Loucy (cell line): ENCODE measurements around the gene TMEM18.

Experiments
- H2AFZ ChIP-seq: fragments of 200-600 bp; sonication (generic); 2 replicates; pipeline ENCODE4 v1.6.0; 2016; ENCODE audit warnings: antibody characterized with exemption, mild to moderate bottlenecking, low read length, moderate library complexity
- H3F3A ChIP-seq: fragments of 200-600 bp; 2 replicates; pipeline ENCODE4 v1.6.0; 2016; ENCODE audit warnings: antibody characterized with exemption, low read depth, mild to moderate bottlenecking
- H3K27me3 ChIP-seq: fragments of 200-600 bp; sonication (generic); 2 replicates; pipeline ENCODE4 v1.6.1; 2014; ENCODE audit warnings: low read length, mild to moderate bottlenecking; ENCODE audit not compliant: insufficient read depth, poor library complexity, severe bottlenecking
- H3K36me3 ChIP-seq: fragments of 200-600 bp; sonication (generic); 2 replicates; pipeline ENCODE4 v1.6.1; 2016; ENCODE audit warnings: low read length; ENCODE audit not compliant: insufficient read depth
- H3K4me1 ChIP-seq: fragments of 200-600 bp; sonication (generic); 2 replicates; pipeline ENCODE4 v1.5.1; 2014; ENCODE audit warnings: low read length, mild to moderate bottlenecking; ENCODE audit not compliant: insufficient read depth, poor library complexity, severe bottlenecking
- H3K4me2 ChIP-seq: fragments of 200-600 bp; sonication (generic); 2 replicates; pipeline ENCODE4 v1.6.0; 2014; ENCODE audit warnings: antibody characterized with exemption, low read length, low read depth, mild to moderate bottlenecking; ENCODE audit not compliant: poor library complexity, severe bottlenecking
- H3K4me3 ChIP-seq: fragments of 200-600 bp; sonication (generic); 2 replicates; pipeline ENCODE4 v1.5.1; 2014; ENCODE audit warnings: low read length, mild to moderate bottlenecking, mixed read lengths; ENCODE audit not compliant: poor library complexity, severe bottlenecking
- H3K79me2 ChIP-seq: fragments of 200-600 bp; sonication (generic); 2 replicates; pipeline ENCODE4 v1.6.1; 2014; ENCODE audit warnings: low read length; ENCODE audit not compliant: insufficient read depth
- H3K9ac ChIP-seq: fragments of 200-600 bp; sonication (generic); 2 replicates; pipeline ENCODE4 v1.6.0; 2014; ENCODE audit warnings: mild to moderate bottlenecking, low read depth, low read length, moderate library complexity; ENCODE audit not compliant: poor library complexity, severe bottlenecking
- H3K9me2 ChIP-seq: fragments of 200-600 bp; sonication (generic); replicated peaks from 2 replicates; pipeline ENCODE4 v1.6.1; 2016; ENCODE audit warnings: low read depth, low read length, mixed read lengths
- H3K9me3 ChIP-seq: fragments of 200-600 bp; sonication (generic); 2 replicates; pipeline ENCODE4 v1.6.1; 2014; ENCODE audit warnings: mild to moderate bottlenecking, antibody characterized with exemption, low read length, low read depth; ENCODE audit not compliant: insufficient read depth
- H4K20me1 ChIP-seq: fragments of 200-600 bp; sonication (generic); 2 replicates; pipeline ENCODE4 v1.6.0; 2014; ENCODE audit warnings: antibody characterized with exemption, low read length, mild to moderate bottlenecking; ENCODE audit not compliant: insufficient read depth, poor library complexity, severe bottlenecking
- CTCF ChIP-seq: fragments of 200-600 bp; sonication (generic); conservative IDR thresholded peaks from 2 replicates; pipeline ENCODE4 v1.5.1; 2014; ENCODE audit warnings: mild to moderate bottlenecking, antibody characterized with exemption, low read length
- EZH2phosphoT487 ChIP-seq: fragments of 200-600 bp; IDR thresholded peaks from 2 replicates; pipeline ENCODE4 v1.6.1; 2018; ENCODE audit warnings: antibody characterized with exemption, mild to moderate bottlenecking, moderate library complexity, borderline replicate concordance

Gene TMEM18

DNA sequence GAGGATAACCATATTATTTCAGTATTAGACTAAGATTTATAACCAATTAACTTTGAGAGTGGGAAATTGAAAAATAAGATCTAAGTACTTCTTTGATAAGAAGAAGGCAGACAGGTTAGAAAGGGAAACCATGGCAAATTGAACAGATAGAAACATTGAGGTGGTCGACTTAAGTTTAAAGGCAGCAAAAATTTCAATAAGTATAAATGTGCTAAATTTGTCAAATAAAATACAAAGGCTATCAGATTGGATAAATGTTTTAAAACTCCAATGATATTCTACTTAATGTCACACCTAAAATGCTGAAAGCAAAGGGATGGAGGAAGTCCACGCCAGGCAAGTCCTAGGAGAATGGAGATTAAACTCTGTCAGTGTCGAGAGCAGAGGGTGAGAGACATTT, 59.2 kb downstream of the TMEM18 start:
- no peaks in the 10 kb centered on the region for H3K36me3 ChIP-seq
- H2AFZ ChIP-seq: no peak overlapping the region
- no peak overlapping the region for H3K4me2 ChIP-seq
- no peaks in the 10 kb centered on the region for H3F3A ChIP-seq
- H3K9ac ChIP-seq: no peak overlapping the region
- H3K4me1 ChIP-seq: no peaks in the 10 kb centered on the region
- no peaks in the 10 kb centered on the region for H4K20me1 ChIP-seq
- H3K79me2 ChIP-seq: no peaks in the 10 kb centered on the region
- H3K9me3 ChIP-seq: no peaks in the 10 kb centered on the region
- H3K4me3 ChIP-seq: no peak overlapping the region
- no peaks in the 10 kb centered on the region for H3K9me2 ChIP-seq
- TF ChIP-seq EZH2phosphoT487: no peak
- no peak for TF ChIP-seq CTCF
- no peaks in the 10 kb centered on the region for H3K27me3 ChIP-seq
